ACHN (cell line): Measurements from ENCODE around the gene HRG.
A peak's percentile ranks its signal among the peaks of the same experiment; 100 is the strongest.
"Not testable (repeated sequence)": the region's sequence is repeated elsewhere in the genome, so short reads cannot be mapped to it uniquely, and the experiment has no call there.

Experiments
- DNase-seq: peaks from one replicate; pipeline ENCODE4 v3.0.0-alpha.2; 2015
- in situ Hi-C: cut with HindIII; loops from 2 replicates; pipeline ENCODE4 v1.10.0; 2017; ENCODE audit warnings: low sequenced_read_pairs, low pct_ligation_motif_present, low pct_unique_long_range_greater_than_20kb

HRG gene

DNA sequence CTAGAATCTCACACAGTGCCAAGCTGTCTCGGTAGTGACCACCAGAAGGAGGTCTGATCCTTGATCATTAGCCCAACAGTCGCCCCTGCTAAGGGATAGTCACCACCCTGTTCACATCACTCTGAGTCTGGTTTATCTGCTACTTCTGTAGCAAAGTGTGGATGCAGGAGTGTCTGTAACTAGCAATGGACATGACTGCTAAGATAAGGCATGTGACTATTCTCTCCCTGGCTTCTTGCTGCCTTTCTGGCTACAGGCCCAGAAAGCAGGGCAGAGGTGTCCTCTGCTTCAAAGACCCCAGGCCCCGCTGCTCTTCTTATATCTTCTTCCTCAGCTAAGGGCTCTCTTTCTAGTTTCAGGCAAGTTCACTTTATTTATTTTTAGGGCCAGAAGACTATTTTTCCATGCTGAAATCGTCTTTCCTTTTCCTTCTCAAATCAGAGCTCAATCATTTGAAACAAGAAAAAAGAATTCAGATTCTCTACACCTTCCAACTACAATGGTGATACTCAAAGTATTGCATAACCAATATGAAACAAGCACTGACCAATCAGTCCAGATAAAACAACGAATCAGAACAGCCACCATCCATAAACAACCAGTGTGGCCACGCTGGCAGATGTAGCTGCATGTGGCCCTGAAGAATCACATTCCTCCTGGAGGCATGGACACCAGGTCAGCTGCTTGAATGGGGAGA lies 43.3 kb downstream of the HRG start:
- no peak for DNase-seq
- in situ Hi-C loops, result no loop called here

DNA sequence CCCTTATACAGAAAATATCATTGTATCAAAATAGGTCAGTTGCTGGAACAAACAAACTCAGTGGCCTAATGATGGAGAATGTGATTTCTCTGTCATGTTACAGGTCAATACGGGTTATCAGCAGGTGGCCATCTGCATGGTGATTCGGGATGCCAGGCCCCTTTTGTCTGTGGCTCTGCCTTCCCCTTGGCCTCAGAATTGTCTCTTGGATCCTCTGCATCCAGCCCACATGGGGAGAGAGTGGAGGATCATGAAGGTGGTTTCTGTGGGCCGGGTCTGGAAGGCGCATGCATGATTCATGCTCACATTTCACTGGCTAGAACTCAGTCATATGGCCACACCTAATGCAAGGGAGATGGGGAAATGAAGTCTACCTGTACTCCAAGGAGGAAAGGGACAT lies 44.9 kb downstream of the HRG start:
- DNase-seq, in situ Hi-C loops: not testable (repeated sequence)

DNA sequence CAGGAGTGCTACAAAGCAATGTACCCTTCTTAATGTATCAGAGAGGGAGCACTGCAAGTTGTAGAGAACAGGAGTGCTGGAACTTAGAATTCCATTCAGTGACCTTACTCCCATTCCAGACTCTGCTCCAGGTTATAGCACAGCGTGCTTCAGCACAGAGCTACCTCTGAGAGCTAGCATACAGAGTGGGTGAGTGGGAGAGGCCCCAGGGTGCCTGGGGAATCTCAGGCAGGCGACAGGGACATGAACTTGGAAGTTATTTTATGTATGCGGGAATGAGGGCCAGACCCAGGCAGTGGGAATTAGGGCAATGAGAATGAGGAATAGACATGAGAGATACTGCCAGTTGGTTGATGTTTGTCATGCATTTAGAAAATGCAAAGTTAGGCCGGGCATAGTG lies 47.7 kb downstream of the HRG start:
- in situ Hi-C loops, result no loop called here
- no peak for DNase-seq

DNA sequence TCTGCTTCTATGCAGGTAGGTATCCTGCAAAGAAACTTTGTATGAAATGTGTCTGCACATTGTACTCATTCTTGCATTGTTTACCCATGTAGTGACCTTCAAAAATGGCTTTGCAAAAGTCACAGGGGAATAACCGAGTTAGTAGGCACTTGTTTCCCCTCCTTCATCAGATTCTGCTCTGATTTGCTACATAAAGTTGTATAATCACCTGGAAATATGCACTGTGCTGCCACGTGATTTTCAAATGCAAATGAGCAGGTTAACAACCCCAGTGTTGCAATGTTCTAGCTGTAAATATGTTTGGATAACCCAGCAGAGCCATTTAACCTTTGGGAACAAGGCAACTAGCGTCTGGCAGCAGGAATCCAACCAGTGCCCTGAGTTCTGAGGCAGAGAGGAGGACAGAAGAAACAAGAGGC lies 51.2 kb downstream of the HRG start, which contains the start of gene KNG1:
KNG1 (plus strand) TSS at position 321 of the 419 bp plus-strand sequence. CDS start 184 bp downstream, outside the sequence.
- in situ Hi-C loops, result no loop called here
- no peak for DNase-seq

DNA sequence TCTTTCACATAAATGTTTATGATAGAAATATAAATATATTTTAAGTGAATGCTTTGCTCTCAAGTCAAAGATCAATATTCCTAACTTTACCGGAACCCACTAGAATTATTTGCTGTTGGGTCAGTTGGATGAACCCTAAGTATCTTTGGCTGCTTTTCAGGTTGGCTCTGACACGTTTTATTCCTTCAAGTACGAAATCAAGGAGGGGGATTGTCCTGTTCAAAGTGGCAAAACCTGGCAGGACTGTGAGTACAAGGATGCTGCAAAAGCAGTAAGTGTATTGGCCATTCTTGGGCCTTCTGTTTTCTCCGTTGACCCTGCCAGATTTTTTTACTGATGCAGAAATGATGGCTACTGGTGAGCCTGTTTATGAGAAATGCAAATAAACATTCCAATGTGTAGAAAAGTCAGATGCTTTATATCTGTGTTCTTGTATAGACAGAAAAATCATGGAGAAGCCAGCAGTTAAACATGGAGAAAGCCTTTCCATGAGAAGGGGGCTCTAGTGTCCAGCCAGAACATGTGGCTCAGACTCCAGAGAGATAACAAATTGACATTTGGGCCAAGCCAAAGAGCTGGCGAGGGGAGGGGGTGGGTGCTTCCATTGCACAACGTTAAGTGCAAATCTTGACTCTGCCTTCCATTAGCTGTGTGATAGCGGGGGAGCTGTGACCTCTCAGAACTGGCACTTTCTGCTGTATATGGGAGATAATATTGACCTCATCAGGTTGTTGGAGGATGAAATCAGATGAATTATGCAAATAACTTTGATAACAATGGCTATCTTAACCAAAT lies 54.3 kb downstream of the HRG start:
- in situ Hi-C loops, result no loop called here

DNA sequence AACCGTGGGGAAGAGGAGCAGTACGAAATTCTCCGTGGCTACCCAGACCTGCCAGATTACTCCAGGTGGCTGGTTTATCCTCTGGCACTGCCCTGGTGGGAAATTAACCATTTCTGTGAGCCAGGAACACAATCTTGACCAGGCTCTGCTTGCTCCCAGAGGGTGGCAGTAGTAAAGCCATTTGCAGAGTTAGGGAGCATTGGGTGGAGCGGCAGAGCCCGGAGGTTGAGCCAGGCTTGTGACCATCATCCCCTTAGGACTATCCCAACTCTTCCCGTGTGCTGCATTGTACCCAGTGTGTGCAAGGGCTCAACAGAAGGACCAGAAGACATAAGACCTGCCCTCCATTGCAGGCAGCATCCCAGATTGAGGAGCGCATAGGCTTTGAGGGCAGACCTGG lies 56.6 kb downstream of the HRG start:
- peak; percentile 11 for DNase-seq
- in situ Hi-C loops, result no loop called here

More for the DNA sequence above, 54.3 kb downstream of the HRG start:
- no peak for DNase-seq

DNA sequence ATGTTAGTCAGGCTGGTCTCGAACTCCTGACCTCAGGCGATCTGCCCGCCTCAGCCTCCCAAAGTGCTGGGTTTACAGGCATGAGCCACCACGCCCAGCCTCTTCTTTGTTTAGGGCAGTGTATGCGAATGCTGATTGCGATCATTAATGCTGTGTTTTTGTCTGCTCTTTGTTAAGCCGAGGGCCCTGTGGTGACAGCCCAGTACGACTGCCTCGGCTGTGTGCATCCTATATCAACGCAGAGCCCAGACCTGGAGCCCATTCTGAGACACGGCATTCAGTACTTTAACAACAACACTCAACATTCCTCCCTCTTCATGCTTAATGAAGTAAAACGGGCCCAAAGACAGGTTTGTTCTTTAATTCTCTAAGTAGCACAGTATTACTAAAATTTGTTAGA lies 59.1 kb downstream of the HRG start:
- in situ Hi-C loops, result no loop called here
- DNase-seq, result no peak
